RWPE1 (cell line): ENCODE data around the gene GIT2.

Experiments
- CTCF ChIA-PET: fragments of 350-600 bp; sonication (Branson Sonifier 250); formaldehyde crosslinking; extraction: SDS; loops from one replicate; lab custom pipeline; 2021; lab: Yijun Ruan, JAX
- POLR2A ChIA-PET: fragments of 400-600 bp; formaldehyde crosslinking; extraction: SDS; loops from one replicate; lab custom pipeline; 2020; ENCODE audit warnings: antibody characterized with exemption; ENCODE audit not compliant: low non-redundant PET; lab: Yijun Ruan, JAX
- DNase-seq: peaks from one replicate; pipeline ENCODE4 v3.0.0; 2012; ENCODE audit warnings: low spot score
- H3K27ac ChIP-seq: fragments of 450-650 bp; 2 replicates; pipeline ENCODE4 v1.5.1; 2017
- CTCF ChIP-seq: fragments of 450-650 bp; conservative IDR thresholded peaks from 2 replicates; pipeline ENCODE4 v1.5.1; 2017; ENCODE audit warnings: low read depth, mild to moderate bottlenecking

GIT2 gene

GRCh38 chr12:109968032-109968420 lies 28.1 kb downstream of the GIT2 start:
- CTCF ChIA-PET, result no interaction called here
- no peak overlapping the region for H3K27ac ChIP-seq

GRCh38 chr12:109967383-109968031 lies 28.7 kb downstream of the GIT2 start:
- H3K27ac ChIP-seq, result no peak overlapping the region
- DNase-seq, result no peak
- TF ChIP-seq CTCF, result no peak
- ChIA-PET POLR2A (no interaction called here), CTCF (no interaction called here)

More at GRCh38 chr12:109968032-109968420, 28.1 kb downstream of the GIT2 start:
- POLR2A ChIA-PET, result no interaction called here
- no peak for DNase-seq
- no peak for TF ChIP-seq CTCF

DNA sequence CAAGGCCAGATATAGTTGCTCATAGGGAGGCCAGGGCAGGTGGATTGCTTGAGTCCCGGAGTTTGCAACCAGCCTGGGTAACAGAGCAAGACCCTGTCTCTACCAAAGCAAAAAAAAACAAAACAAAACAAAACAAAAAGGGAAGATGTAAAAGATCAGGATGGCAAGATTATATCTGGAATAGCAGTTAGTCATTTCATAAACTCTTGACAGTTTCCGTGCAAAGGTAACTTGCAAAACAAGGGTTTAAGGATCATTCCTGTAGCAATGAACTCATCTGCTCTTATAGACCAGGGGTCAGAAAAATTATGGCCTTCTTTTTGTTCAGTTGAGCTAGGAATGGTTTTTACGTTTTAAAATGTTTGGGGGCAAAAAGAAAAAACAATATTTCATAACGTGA lies 29.6 kb downstream of the GIT2 start:
- ChIA-PET CTCF (no interaction called here), POLR2A (no interaction called here)
- no peak for DNase-seq
- no peak overlapping the region for H3K27ac ChIP-seq
- no peak for TF ChIP-seq CTCF

- no peak for DNase-seq
Observed at GRCh38 chr12:109963743-109964429, 32.3 kb downstream of the GIT2 start.

GRCh38 chr12:109963330-109963729 lies 32.8 kb downstream of the GIT2 start:
- ChIA-PET CTCF (interaction anchor here (0.5 to 0.7 kb wide), 2 partner anchors 129 to 531 kb away, joined by 3 to 5 read pairs; no protein-coding TSS in a partner anchor), POLR2A (no interaction called here)
- TF ChIP-seq CTCF, result no peak
- no peak overlapping the region for H3K27ac ChIP-seq
- DNase-seq, result no peak

More at GRCh38 chr12:109963743-109964429, 32.3 kb downstream of the GIT2 start:
- CTCF ChIA-PET, result interaction anchor here (0.5 to 0.7 kb wide), 2 partner anchors 129 to 531 kb away, joined by 3 to 5 read pairs; no protein-coding TSS in a partner anchor
- POLR2A ChIA-PET, result no interaction called here
- H3K27ac ChIP-seq, result no peak overlapping the region
- no peak for TF ChIP-seq CTCF

- no peak for DNase-seq
- no peak for TF ChIP-seq CTCF
- no peak overlapping the region for H3K27ac ChIP-seq
- ChIA-PET CTCF (interaction anchor here (0.6 kb wide), 1 partner anchor 21 kb away, joined by 3 read pairs; no protein-coding TSS in a partner anchor), POLR2A (no interaction called here)
Observed at GRCh38 chr12:109962398-109962797, 33.8 kb downstream of the GIT2 start.
